ENCODE results near the gene SEC11A.

Gene SEC11A

DNA sequence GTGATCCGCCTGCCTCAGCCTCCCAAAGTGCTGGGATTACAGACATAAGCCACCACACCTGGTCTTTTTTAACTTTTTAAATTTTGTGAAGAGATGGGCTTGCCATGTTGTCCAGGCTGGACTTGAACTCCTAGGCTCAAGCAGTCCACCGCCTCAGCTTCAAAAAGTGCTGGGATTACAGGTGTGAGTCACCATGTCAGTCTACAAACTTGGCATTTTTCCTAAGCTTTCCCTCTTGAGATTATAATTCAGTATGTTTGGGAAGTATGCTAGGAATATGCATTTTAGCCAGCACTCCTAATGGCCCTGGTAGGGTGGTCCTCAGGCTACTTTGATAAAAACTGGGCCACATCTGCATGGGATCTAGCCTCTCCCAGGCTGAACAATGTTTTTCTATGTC, 66.2 kb downstream of the SEC11A start:
- TF ChIP-seq EZH2phosphoT487 (IDR thresholded peaks at IDR 0.05; ENCODE audit: low read length) (no peak), CTCF (IDR thresholded peaks at IDR 0.05; ENCODE audit: low read length) (no peak), EZH2 (optimal IDR thresholded peaks at IDR 0.05; ENCODE audit: low read depth, low read length) (no peak)
- Histone ChIP-seq H3K36me3 (replicated peaks; ENCODE audit: insufficient read depth, low read length) (0 out of 2 replicates have a peak, but pooled peaks cover 11% of the 10 kb centered on the region), H4K20me1 (ENCODE audit: insufficient read depth, low read length) (no peaks in the 10 kb centered on the region), H3K9me2 (replicated peaks; ENCODE audit: insufficient read depth, low read length) (no peaks in the 10 kb centered on the region), H3K27ac (ENCODE audit: low read length) (no peak overlapping the region), H2AFZ (ENCODE audit: low read length) (no peak overlapping the region), H3K9me3 (replicated peaks; ENCODE audit: insufficient read depth, low read length) (no peaks in the 10 kb centered on the region), H3K4me2 (ENCODE audit: low read depth, low read length) (no peak overlapping the region), H3K27me3 (replicated peaks; ENCODE audit: insufficient read depth, low read length) (no peaks in the 10 kb centered on the region), H3K9ac (ENCODE audit: low read length) (no peak overlapping the region), H3K79me2 (ENCODE audit: low read length) (peaks cover 18% of the 10 kb centered on the region), H3K4me1 (ENCODE audit: low read length) (no peaks in the 10 kb centered on the region), H3F3A (ENCODE audit: insufficient read depth, low read length) (peaks cover 9% of the 10 kb centered on the region), H3K4me3 (ENCODE audit: low read length) (no peak overlapping the region)
- DNase-seq = no peak

DNA sequence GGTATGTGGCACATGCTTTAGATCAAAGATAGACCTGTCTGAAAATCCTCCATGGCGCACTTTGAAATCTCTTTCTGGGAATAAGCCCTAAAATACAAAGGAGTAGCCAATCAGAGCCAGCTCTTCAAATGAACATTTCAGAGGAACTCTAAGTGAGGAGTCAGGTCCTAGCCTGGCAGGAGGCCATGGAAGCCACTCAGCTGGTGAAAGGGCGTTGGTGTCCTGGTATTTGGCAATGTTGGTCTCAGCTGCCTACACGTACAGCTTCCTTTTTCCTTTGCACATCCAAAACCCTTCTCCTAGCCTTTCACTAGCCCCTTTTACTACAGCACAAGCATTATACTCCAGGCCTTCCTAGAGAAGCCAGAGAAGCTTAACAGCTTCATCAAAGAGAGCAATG, 67.4 kb downstream of the SEC11A start:
- H3K27me3 ChIP-seq (replicated peaks; ENCODE audit: insufficient read depth, low read length) = no peaks in the 10 kb centered on the region
- H3K9ac ChIP-seq (ENCODE audit: low read length) = no peak overlapping the region
- H3K9me3 ChIP-seq (replicated peaks; ENCODE audit: insufficient read depth, low read length) = no peaks in the 10 kb centered on the region
- TF ChIP-seq CTCF (IDR thresholded peaks at IDR 0.05; ENCODE audit: low read length) (no peak), EZH2 (optimal IDR thresholded peaks at IDR 0.05; ENCODE audit: low read depth, low read length) (no peak), EZH2phosphoT487 (IDR thresholded peaks at IDR 0.05; ENCODE audit: low read length) (no peak)
- H4K20me1 ChIP-seq (ENCODE audit: insufficient read depth, low read length) = no peaks in the 10 kb centered on the region
- H3K9me2 ChIP-seq (replicated peaks; ENCODE audit: insufficient read depth, low read length) = no peaks in the 10 kb centered on the region
- H3F3A ChIP-seq (ENCODE audit: insufficient read depth, low read length) = 0 out of 2 replicates have a peak, but pooled peaks cover 1% of the 10 kb centered on the region
- H3K4me2 ChIP-seq (ENCODE audit: low read depth, low read length) = no peak overlapping the region
- no peak overlapping the region for H2AFZ ChIP-seq (ENCODE audit: low read length)
- H3K36me3 ChIP-seq (replicated peaks; ENCODE audit: insufficient read depth, low read length) = 0 out of 2 replicates have a peak, but pooled peaks cover 11% of the 10 kb centered on the region
- no peak for DNase-seq
- H3K79me2 ChIP-seq (ENCODE audit: low read length) = peaks cover 12% of the 10 kb centered on the region
- no peak overlapping the region for H3K4me3 ChIP-seq (ENCODE audit: low read length)
- no peak overlapping the region for H3K27ac ChIP-seq (ENCODE audit: low read length)
- no peaks in the 10 kb centered on the region for H3K4me1 ChIP-seq (ENCODE audit: low read length)

GRCh38 chr15:84647726-84648125, 68.2 kb downstream of the SEC11A start:
- Histone ChIP-seq H3K4me2 (ENCODE audit: low read depth, low read length) (no peak overlapping the region), H3K36me3 (replicated peaks; ENCODE audit: insufficient read depth, low read length) (0 out of 2 replicates have a peak, but pooled peaks cover 11% of the 10 kb centered on the region), H3K9ac (ENCODE audit: low read length) (no peak overlapping the region), H4K20me1 (ENCODE audit: insufficient read depth, low read length) (no peaks in the 10 kb centered on the region), H3K9me2 (replicated peaks; ENCODE audit: insufficient read depth, low read length) (no peaks in the 10 kb centered on the region), H3K27me3 (replicated peaks; ENCODE audit: insufficient read depth, low read length) (no peaks in the 10 kb centered on the region), H3F3A (ENCODE audit: insufficient read depth, low read length) (no peaks in the 10 kb centered on the region), H2AFZ (ENCODE audit: low read length) (no peak overlapping the region), H3K4me1 (ENCODE audit: low read length) (no peaks in the 10 kb centered on the region), H3K79me2 (ENCODE audit: low read length) (peaks cover 4% of the 10 kb centered on the region; the same call in 1 of the 2 replicates), H3K9me3 (replicated peaks; ENCODE audit: insufficient read depth, low read length) (no peaks in the 10 kb centered on the region), H3K27ac (ENCODE audit: low read length) (no peak overlapping the region), H3K4me3 (ENCODE audit: low read length) (no peak overlapping the region)
- TF ChIP-seq EZH2 (optimal IDR thresholded peaks at IDR 0.05; ENCODE audit: low read depth, low read length) (no peak), EZH2phosphoT487 (IDR thresholded peaks at IDR 0.05; ENCODE audit: low read length) (no peak), CTCF (IDR thresholded peaks at IDR 0.05; ENCODE audit: low read length) (no peak)
- no peak for DNase-seq

All from MM.1S (cell line).